Psoas muscle (tissue), 8 donors: ENCODE measurements around the gene TMPRSS5. TPM values are rescaled to one million over a fixed set of nuclear protein-coding genes. Genes with fewer than 3 reads are reported as not detected.

Source experiments
- ATAC-seq, 4 donors: fragments of 200-7000 bp; cut with Tn5 transposase; one replicate each; pipeline ENCODE4 v1.9.1; 2020; ENCODE audit warnings: moderate library complexity in 3 of 4, mild to moderate bottlenecking in 2 of 4
- DNase-seq, 2 donors: peaks; one replicate each; pipeline ENCODE4 v3.0.0-alpha.2; 2020
- H3K27ac ChIP-seq: fragments of 200-600 bp; one replicate; pipeline ENCODE4 v1.8.0; 2022
- H3K27me3 ChIP-seq, 3 donors: fragments of 200-600 bp in 1 of 3; one replicate each; pipeline versions ENCODE4 v1.6.1 to v1.8.0; 2013 to 2022; ENCODE audit warnings: low read length in 2 of 3, mild to moderate bottlenecking in 2 of 3, moderate library complexity in 1 of 3; ENCODE audit not compliant: insufficient read depth in 3 of 3
- H3K36me3 ChIP-seq, 2 donors: fragments of 200-600 bp in 1 of 2; one replicate each; pipeline versions ENCODE4 v1.6.1 to v1.8.0; 2013 to 2022; ENCODE audit warnings: low read depth in 1 of 2, mild to moderate bottlenecking in 1 of 2, moderate library complexity in 1 of 2; ENCODE audit not compliant: insufficient read depth in 1 of 2
- H3K4me1 ChIP-seq: fragments of 200-600 bp; one replicate; pipeline ENCODE4 v1.8.0; 2022
- H3K4me3 ChIP-seq: fragments of 200-600 bp; one replicate; pipeline ENCODE4 v1.8.0; 2022; ENCODE audit warnings: mild to moderate bottlenecking
- H3K9me3 ChIP-seq: fragments of 200-600 bp; one replicate; pipeline ENCODE4 v1.8.0; 2022
- WGBS, 3 donors: extraction: QIAGEN DNeasy Blood & Tissue Kit; methylation state at CpG; one replicate each; pipeline versions ENCODE4 v1.1.6 to v1.1.7; 2013; 5-methylcytosine and 5-hydroxymethylcytosine counted together
- intact Hi-C, 2 donors: fragments of 100-400 bp; cut with DNase I; formaldehyde crosslinking; loops; one replicate each; pipeline versions ENCODE4 v1.11.0 to v1.14.2; 2022
- polyA plus RNA-seq, 3 donors: library from polyadenylated mRNA; stranded (reverse); fragments of 200-250 nt; gene quantifications; one replicate each; pipeline ENCODE4 v1.2.3, GENCODE V29; 2013
- total RNA-seq, 4 donors: library from RNA; stranded (reverse); fragmentation: NEBNext Ultra II Directional in 2 of 4; extraction: Animal tissue kit (Norgen Biotek cat#: 25700) in 2 of 4; gene quantifications; one replicate each; pipeline versions ENCODE4 v1.2.1 to v1.2.4, GENCODE V29; 2021 to 2023
- TF ChIP-seq, protein P1 (sequence below): fragments of 200-600 bp; IDR thresholded peaks from one replicate; pipeline ENCODE4 v1.8.0; 2022; ENCODE audit warnings: antibody characterized with exemption
- donor health status: healthy with polysubstance abuse.
- donor health status: DM: no; HTN: no; CAD: no; lungs with moderate emphysema.
- donor health status: Bipolar disorder and iron deficiency.
- donor health status: healthy.
- donor health status: DM: yes; HTN: yes; CAD: no.
- donor health status: DM: no; HTN: no; CAD: no.
- donor health status: DM: no; HTN: no; CAD: no.
- donor health status: DM: yes; HTN: yes; CAD: no.

The TMPRSS5 gene
- total and polyA plus RNA-seq, 7 donors = 0.36 to 1.4 (median 0.73) TPM

DNA sequence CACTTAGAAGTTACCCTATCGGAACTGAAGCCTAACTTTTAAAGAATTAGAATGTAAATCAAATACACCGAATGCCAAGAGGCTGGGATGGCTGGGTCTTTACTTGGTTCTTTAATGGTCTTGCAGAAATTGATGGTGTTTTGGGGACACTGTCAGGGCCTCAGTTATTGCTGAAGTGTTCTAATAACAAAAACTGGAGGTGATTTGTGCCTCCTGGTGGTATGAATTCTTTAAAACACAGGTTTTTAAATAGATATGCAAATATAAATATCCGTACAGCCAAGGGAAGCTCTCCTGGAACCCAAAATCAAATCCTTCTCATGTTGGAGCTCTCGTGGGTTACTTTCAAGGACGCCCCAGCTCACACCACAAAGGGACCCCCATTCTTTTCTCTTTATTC lies 19.3 kb upstream of the TMPRSS5 start:
- WGBS, 3 donors = 92 to 98% (median 94%) methylated on average over 5 of the region's 5 CpGs
- DNase-seq (no peak), ATAC-seq (no peak)
- Histone ChIP-seq H3K9me3 (no peaks in the 10 kb centered on the region), H3K4me1 (peaks cover 38% of the 10 kb centered on the region), H3K36me3 (no peaks in the 10 kb centered on the region), H3K27ac (no peak overlapping the region), H3K27me3 (no peaks in the 10 kb centered on the region), H3K4me3 (no peak overlapping the region)
- intact Hi-C loops = loop anchor here in 1 of 2 donors (10.0 kb wide), 1 partner anchor 131 kb away; no protein-coding TSS in a partner anchor
- TF ChIP-seq, protein P1, sequence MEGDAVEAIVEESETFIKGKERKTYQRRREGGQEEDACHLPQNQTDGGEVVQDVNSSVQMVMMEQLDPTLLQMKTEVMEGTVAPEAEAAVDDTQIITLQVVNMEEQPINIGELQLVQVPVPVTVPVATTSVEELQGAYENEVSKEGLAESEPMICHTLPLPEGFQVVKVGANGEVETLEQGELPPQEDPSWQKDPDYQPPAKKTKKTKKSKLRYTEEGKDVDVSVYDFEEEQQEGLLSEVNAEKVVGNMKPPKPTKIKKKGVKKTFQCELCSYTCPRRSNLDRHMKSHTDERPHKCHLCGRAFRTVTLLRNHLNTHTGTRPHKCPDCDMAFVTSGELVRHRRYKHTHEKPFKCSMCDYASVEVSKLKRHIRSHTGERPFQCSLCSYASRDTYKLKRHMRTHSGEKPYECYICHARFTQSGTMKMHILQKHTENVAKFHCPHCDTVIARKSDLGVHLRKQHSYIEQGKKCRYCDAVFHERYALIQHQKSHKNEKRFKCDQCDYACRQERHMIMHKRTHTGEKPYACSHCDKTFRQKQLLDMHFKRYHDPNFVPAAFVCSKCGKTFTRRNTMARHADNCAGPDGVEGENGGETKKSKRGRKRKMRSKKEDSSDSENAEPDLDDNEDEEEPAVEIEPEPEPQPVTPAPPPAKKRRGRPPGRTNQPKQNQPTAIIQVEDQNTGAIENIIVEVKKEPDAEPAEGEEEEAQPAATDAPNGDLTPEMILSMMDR = no peak

DNA sequence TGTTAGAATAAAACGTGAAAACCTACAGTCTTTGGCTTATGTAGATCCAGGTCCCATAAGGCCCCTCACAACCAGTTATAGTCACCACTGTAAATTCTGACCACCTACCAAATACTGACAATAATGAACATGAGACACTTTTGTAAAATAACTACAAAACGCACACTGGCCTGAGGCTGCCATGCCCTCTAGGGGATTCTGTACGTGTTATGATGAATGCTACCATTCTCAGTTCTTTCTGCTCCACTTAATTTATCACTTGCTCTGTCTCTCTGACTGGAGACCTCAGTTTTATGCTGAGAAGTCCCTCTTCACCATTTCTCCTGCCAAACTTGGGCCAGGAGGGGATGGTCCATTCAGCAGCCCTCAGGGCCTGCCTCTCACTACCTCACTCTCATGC lies 18.7 kb upstream of the TMPRSS5 start:
- WGBS, 3 donors = 86 to 90% (median 86%) methylated on average over 3 of the region's 3 CpGs
- no peaks in the 10 kb centered on the region for H3K27me3 ChIP-seq
- no peak overlapping the region for H3K4me3 ChIP-seq
- ATAC-seq (no peak), DNase-seq (no peak)
- TF ChIP-seq, protein P1 = no peak
- H3K9me3 ChIP-seq = no peaks in the 10 kb centered on the region
- intact Hi-C loops = loop anchor here in 1 of 2 donors (10.0 kb wide), 1 partner anchor 130 kb away; no protein-coding TSS in a partner anchor
- H3K27ac ChIP-seq = no peak overlapping the region
- H3K4me1 ChIP-seq = peaks cover 38% of the 10 kb centered on the region
- no peaks in the 10 kb centered on the region for H3K36me3 ChIP-seq

DNA sequence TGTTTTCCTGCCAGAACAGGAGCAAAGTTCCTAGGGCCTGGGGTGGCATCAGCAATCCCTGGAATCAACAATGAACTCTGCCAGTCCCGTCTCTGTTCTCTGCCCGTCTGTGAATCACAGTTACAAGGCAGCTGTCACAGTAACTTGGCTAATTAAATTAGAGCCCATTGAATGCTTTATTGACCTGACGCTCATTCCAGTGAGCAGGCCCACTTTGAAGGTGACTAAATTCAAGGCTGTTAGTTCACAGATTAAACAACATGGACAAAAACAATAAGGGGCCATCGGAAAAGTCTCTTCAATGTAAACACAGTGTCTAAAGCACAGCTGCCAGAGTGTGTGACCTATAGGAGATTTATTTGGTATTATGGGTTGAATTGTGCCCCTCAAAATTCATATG lies 17.7 kb upstream of the TMPRSS5 start:
- DNase-seq (no peak), ATAC-seq (peak in 1 of 4 donors; percentile 28)
- peaks cover 38% of the 10 kb centered on the region for H3K4me1 ChIP-seq
- TF ChIP-seq, protein P1 = no peak
- H3K36me3 ChIP-seq = no peaks in the 10 kb centered on the region
- H3K27me3 ChIP-seq = no peaks in the 10 kb centered on the region
- intact Hi-C loops = loop anchor here in 1 of 2 donors (10.0 kb wide), 1 partner anchor 129 kb away; no protein-coding TSS in a partner anchor
- no peak overlapping the region for H3K4me3 ChIP-seq
- H3K9me3 ChIP-seq = no peaks in the 10 kb centered on the region
- H3K27ac ChIP-seq = peak overlapping the region; percentile 36
- WGBS, 3 donors = 40 to 62% (median 48%) methylated on average over 4 of the region's 4 CpGs

DNA sequence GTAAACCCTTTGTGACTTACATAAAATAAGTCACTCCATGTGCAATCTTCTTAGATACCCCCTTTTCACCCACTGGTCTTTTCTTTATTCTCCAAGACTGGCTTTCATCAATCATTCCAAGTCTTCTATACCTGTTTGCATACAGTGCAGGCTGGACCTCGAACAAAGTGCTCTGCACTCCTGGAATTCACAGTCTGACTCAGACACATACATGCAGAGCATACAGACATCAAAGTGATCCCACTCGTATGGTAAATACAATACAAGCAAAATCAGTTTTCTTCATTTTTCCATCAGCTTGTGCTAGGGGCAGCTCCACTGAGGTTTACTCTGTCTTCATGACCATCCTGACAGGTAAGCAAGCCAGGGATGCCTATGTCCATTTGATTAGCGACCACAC lies 16.8 kb upstream of the TMPRSS5 start:
- peak overlapping the region; percentile 36 for H3K27ac ChIP-seq
- peaks cover 38% of the 10 kb centered on the region for H3K4me1 ChIP-seq
- ATAC-seq (no peak), DNase-seq (no peak)
- H3K27me3 ChIP-seq = no peaks in the 10 kb centered on the region
- intact Hi-C loops = loop anchor here in 1 of 2 donors (10.0 kb wide), 1 partner anchor 128 kb away; no protein-coding TSS in a partner anchor
- 91 to 95% (median 94%) methylated on average over 3 of the region's 3 CpGs for WGBS, 3 donors
- no peak overlapping the region for H3K4me3 ChIP-seq
- no peaks in the 10 kb centered on the region for H3K9me3 ChIP-seq
- H3K36me3 ChIP-seq = no peaks in the 10 kb centered on the region
- TF ChIP-seq, protein P1 = no peak

DNA sequence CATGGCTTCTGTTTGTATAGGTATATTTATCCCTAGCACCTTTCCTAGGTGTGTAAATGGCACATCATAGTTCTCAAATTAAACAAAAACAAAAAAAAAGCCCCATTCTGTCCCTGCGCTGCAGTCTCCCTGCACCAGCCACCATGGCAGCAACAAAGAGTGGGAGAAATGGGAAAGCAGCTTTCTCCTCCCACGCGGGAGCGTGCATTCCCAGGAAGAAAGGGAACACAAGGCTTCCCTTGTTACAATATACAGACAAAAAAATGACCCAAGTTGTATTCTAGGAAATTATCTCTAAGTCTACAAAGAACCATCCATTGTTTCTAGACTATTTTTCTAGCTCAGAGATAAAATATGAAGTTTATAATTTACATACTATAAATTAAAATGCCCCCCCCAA lies 16.1 kb upstream of the TMPRSS5 start:
- intact Hi-C loops = loop anchor here in 1 of 2 donors (10.0 kb wide), 1 partner anchor 127 kb away; no protein-coding TSS in a partner anchor
- Histone ChIP-seq H3K36me3 (no peaks in the 10 kb centered on the region), H3K4me3 (no peak overlapping the region), H3K27ac (peak overlapping the region; percentile 30), H3K27me3 (no peaks in the 10 kb centered on the region), H3K4me1 (peaks cover 38% of the 10 kb centered on the region), H3K9me3 (no peaks in the 10 kb centered on the region)
- no peak for DNase-seq
- ATAC-seq = no peak
- TF ChIP-seq, protein P1 = no peak
- whole genome bisulfite sequencing, 3 donors = 84 to 92% (median 88%) methylated on average over 4 of the region's 4 CpGs
